DOHH2 (cell line): Measurements from ENCODE around the gene OSBPL2.

ENCODE experiments used
- H3F3A ChIP-seq: fragments of 200-600 bp; sonication (generic), shearing (Covaris generic); 2 replicates; pipeline ENCODE4 v1.6.0; 2016; ENCODE audit warnings: antibody characterized with exemption, mild to moderate bottlenecking; ENCODE audit not compliant: control insufficient read depth, insufficient read depth
- H3K27ac ChIP-seq: fragments of 200-600 bp; sonication (generic); 2 replicates; pipeline ENCODE4 v1.5.1; 2014; ENCODE audit warnings: low read depth, mild to moderate bottlenecking, low read length, moderate library complexity
- H3K27me3 ChIP-seq: fragments of 200-600 bp; sonication (generic); 2 replicates; pipeline ENCODE4 v1.6.1; 2014; ENCODE audit warnings: mild to moderate bottlenecking, low read length, mixed read lengths; ENCODE audit not compliant: control insufficient read depth
- H3K36me3 ChIP-seq: fragments of 200-600 bp; sonication (generic); 2 replicates; pipeline ENCODE4 v1.6.1; 2014; ENCODE audit warnings: mild to moderate bottlenecking, low read length, moderate library complexity, mixed read lengths; ENCODE audit not compliant: control insufficient read depth
- H3K4me1 ChIP-seq: fragments of 200-600 bp; sonication (generic); 2 replicates; pipeline ENCODE4 v1.6.1; 2014; ENCODE audit warnings: mild to moderate bottlenecking, low read length, mixed read lengths; ENCODE audit not compliant: control insufficient read depth
- H3K4me2 ChIP-seq: fragments of 200-600 bp; sonication (generic); 2 replicates; pipeline ENCODE4 v1.6.0; 2014; ENCODE audit warnings: mild to moderate bottlenecking, low read length, moderate library complexity
- H3K4me3 ChIP-seq: fragments of 200-600 bp; sonication (generic); 2 replicates; pipeline ENCODE4 v1.5.1; 2014; ENCODE audit warnings: mild to moderate bottlenecking, low read length, mixed read lengths
- H3K79me2 ChIP-seq: fragments of 200-600 bp; sonication (generic); 2 replicates; pipeline ENCODE4 v1.6.1; 2014; ENCODE audit warnings: mild to moderate bottlenecking, low read length, mixed read lengths; ENCODE audit not compliant: control insufficient read depth
- H3K9me2 ChIP-seq: fragments of 200-600 bp; sonication (generic); replicated peaks from 2 replicates; pipeline ENCODE4 v1.6.1; 2014; ENCODE audit warnings: mild to moderate bottlenecking, low read length, mixed read lengths; ENCODE audit not compliant: control insufficient read depth
- H3K9me3 ChIP-seq: fragments of 200-600 bp; sonication (generic); 2 replicates; pipeline ENCODE4 v1.6.1; 2014; ENCODE audit warnings: antibody characterized with exemption, low read length, mixed read lengths; ENCODE audit not compliant: control insufficient read depth, insufficient read depth
- H4K20me1 ChIP-seq: fragments of 200-600 bp; sonication (generic); 2 replicates; pipeline ENCODE4 v1.6.0; 2014; ENCODE audit warnings: low read depth, mild to moderate bottlenecking, antibody characterized with exemption, low read length, moderate library complexity; ENCODE audit not compliant: control insufficient read depth, insufficient read depth
- EZH2phosphoT487 ChIP-seq: fragments of 200-600 bp; sonication (generic); IDR thresholded peaks from 2 replicates; pipeline ENCODE4 v1.6.1; 2017; ENCODE audit warnings: borderline replicate concordance, mild to moderate bottlenecking, antibody characterized with exemption, low read length, moderate library complexity, mixed read lengths
- TF ChIP-seq, protein P1 (sequence below): fragments of 200-600 bp; sonication (generic); IDR thresholded peaks from one replicate; pipeline ENCODE4 v1.5.1; 2014; ENCODE audit warnings: antibody characterized with exemption, mild to moderate bottlenecking, low read depth, low read length; ENCODE audit not compliant: poor library complexity, severe bottlenecking

OSBPL2 gene

DNA sequence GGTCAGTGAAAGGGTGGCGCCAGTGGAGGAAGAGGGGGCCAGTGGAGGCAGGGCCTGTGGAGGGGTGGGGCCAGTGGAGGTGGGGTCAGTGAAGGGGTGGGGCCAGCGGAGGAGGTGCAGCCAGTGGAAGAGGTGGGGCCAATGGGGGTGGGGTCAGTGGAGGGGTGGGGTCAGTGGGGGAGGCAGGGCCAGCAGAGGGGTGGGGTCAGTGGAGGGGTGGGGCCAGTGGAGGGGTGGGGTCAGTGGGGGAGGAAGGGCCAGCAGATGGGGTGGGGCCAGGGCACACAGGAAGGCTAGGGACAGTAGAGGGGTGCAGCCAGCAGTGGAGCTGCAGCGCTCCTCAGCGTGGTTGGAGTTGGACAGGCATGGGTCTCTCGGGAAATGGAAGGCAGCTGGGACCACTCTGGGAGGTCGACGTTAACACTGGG, 83.2 kb downstream of the OSBPL2 start:
- Histone ChIP-seq H3K27ac (no peak overlapping the region), H3K79me2 (no peaks in the 10 kb centered on the region), H3K27me3 (no peaks in the 10 kb centered on the region), H3F3A (no peaks in the 10 kb centered on the region; the same call in 1 of the 2 replicates), H4K20me1 (peaks cover 2% of the 10 kb centered on the region; the same call in 1 of the 2 replicates), H3K9me3 (no peaks in the 10 kb centered on the region), H3K36me3 (peaks cover 15% of the 10 kb centered on the region), H3K4me3 (no peak overlapping the region), H3K4me1 (peaks cover 5% of the 10 kb centered on the region; the same call in 1 of the 2 replicates), H3K9me2 (no peaks in the 10 kb centered on the region), H3K4me2 (no peak overlapping the region)
- TF ChIP-seq, protein P1, sequence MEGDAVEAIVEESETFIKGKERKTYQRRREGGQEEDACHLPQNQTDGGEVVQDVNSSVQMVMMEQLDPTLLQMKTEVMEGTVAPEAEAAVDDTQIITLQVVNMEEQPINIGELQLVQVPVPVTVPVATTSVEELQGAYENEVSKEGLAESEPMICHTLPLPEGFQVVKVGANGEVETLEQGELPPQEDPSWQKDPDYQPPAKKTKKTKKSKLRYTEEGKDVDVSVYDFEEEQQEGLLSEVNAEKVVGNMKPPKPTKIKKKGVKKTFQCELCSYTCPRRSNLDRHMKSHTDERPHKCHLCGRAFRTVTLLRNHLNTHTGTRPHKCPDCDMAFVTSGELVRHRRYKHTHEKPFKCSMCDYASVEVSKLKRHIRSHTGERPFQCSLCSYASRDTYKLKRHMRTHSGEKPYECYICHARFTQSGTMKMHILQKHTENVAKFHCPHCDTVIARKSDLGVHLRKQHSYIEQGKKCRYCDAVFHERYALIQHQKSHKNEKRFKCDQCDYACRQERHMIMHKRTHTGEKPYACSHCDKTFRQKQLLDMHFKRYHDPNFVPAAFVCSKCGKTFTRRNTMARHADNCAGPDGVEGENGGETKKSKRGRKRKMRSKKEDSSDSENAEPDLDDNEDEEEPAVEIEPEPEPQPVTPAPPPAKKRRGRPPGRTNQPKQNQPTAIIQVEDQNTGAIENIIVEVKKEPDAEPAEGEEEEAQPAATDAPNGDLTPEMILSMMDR, result no peak
- no peak for TF ChIP-seq EZH2phosphoT487

DNA sequence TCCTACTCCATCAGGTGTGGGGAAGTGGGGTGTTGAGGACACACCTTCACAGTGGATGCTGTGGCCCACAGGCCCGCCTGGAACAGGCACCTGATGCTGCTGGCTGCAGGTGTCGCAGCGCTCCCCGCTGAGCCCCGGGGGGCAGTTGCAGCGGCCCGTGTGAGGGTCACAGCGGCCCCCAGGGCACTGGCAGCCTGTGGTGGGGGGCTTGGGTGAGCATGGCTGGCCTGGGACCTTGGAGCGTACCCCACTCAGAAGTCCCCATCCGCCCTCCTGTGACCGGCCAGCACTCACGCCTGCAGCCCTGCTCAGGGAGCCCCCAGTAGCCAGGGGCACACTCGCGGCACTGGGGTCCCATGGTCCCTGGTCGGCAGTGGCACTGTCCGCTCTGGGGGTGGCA, 83.7 kb downstream of the OSBPL2 start:
- Histone ChIP-seq H4K20me1 (peaks cover 2% of the 10 kb centered on the region; the same call in 1 of the 2 replicates), H3K27ac (no peak overlapping the region), H3K4me3 (no peak overlapping the region), H3K4me2 (no peak overlapping the region), H3K36me3 (peaks cover 13% of the 10 kb centered on the region), H3K9me2 (no peaks in the 10 kb centered on the region), H3K79me2 (no peaks in the 10 kb centered on the region), H3K4me1 (peaks cover 5% of the 10 kb centered on the region; the same call in 1 of the 2 replicates), H3K9me3 (no peaks in the 10 kb centered on the region), H3F3A (no peaks in the 10 kb centered on the region; the same call in 1 of the 2 replicates), H3K27me3 (no peaks in the 10 kb centered on the region)
- TF ChIP-seq EZH2phosphoT487, result no peak

DNA sequence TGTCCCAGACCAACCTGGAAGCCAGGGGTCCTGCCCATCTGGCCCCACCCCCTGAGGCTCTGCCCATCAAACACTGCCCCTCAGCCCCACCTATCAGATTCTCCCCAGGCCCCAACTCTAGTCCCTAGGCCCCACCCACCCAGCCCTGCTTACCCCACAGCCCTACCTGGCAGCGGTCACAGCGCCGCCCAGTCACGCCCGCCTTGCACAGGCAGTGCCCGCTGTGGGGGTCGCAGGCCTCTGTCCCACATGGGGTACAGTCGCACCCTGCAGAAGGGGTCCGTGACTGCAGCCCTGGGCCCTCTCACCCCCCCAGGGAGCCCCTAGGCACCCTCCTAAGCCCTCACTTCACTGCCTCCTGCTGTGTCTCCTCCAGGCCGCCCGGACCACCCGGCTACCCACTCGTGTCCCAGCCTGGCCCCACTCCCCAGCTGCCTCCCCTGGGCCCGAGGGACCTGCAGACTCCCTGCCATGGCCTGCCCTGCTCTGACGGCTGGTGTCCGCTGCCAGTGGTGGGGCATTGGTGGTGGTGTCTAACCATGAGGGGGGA, 84.2 kb downstream of the OSBPL2 start:
- H3K79me2 ChIP-seq, result no peaks in the 10 kb centered on the region
- H3K27me3 ChIP-seq, result no peaks in the 10 kb centered on the region
- H3K4me3 ChIP-seq, result no peak overlapping the region
- no peak overlapping the region for H3K27ac ChIP-seq
- no peak overlapping the region for H3K4me2 ChIP-seq
- H3K36me3 ChIP-seq, result peaks cover 8% of the 10 kb centered on the region
- peaks cover 2% of the 10 kb centered on the region; the same call in 1 of the 2 replicates for H4K20me1 ChIP-seq
- H3K4me1 ChIP-seq, result peaks cover 5% of the 10 kb centered on the region; the same call in 1 of the 2 replicates
- no peaks in the 10 kb centered on the region; the same call in 1 of the 2 replicates for H3F3A ChIP-seq
- no peaks in the 10 kb centered on the region for H3K9me3 ChIP-seq
- TF ChIP-seq EZH2phosphoT487, result no peak
- TF ChIP-seq, protein P1, result no peak
- no peaks in the 10 kb centered on the region for H3K9me2 ChIP-seq
